Neural cell (in vitro differentiated cells): ENCODE measurements around the gene POLR1A.

Source experiments
- EZH2 ChIP-seq: fragments of 200-600, 300-800 bp; shearing (Covaris generic), sonication (generic); IDR thresholded peaks from 2 replicates; pipeline ENCODE4 v1.6.1; 2014; ENCODE audit warnings: antibody characterized with exemption, low read length, borderline replicate concordance, mild to moderate bottlenecking; ENCODE audit not compliant: insufficient read depth, poor library complexity, severe bottlenecking
- MXI1 ChIP-seq: fragments of 450-650 bp; conservative IDR thresholded peaks from 2 replicates; pipeline ENCODE4 v1.6.1; 2014; ENCODE audit warnings: antibody characterized with exemption, mild to moderate bottlenecking; ENCODE audit not compliant: poor library complexity, severe bottlenecking
- POLR2AphosphoS5 ChIP-seq: IDR thresholded peaks from 2 replicates; pipeline ENCODE4 v1.6.1; 2012
- RAD21 ChIP-seq: fragments of 450-650 bp; conservative IDR thresholded peaks from 2 replicates; pipeline ENCODE4 v1.6.1; 2014; ENCODE audit warnings: antibody characterized with exemption, mild to moderate bottlenecking, moderate library complexity
- SMC3 ChIP-seq: fragments of 450-650 bp; conservative IDR thresholded peaks from 2 replicates; pipeline ENCODE4 v1.6.1; 2014; ENCODE audit warnings: antibody characterized with exemption, mild to moderate bottlenecking, moderate library complexity; ENCODE audit not compliant: poor library complexity
- TAF1 ChIP-seq: IDR thresholded peaks from 2 replicates; pipeline ENCODE4 v1.6.1; 2012; ENCODE audit warnings: low read depth
- TF ChIP-seq, protein P1 (sequence below): fragments of 450-650 bp; IDR thresholded peaks from 2 replicates; pipeline ENCODE4 v1.5.1; 2014; ENCODE audit warnings: antibody characterized with exemption, mild to moderate bottlenecking, moderate library complexity; ENCODE audit not compliant: poor library complexity, severe bottlenecking
- TF ChIP-seq, protein P2 (sequence below): IDR thresholded peaks from 2 replicates; pipeline ENCODE4 v1.6.1; 2012; ENCODE audit warnings: borderline replicate concordance

DNA sequence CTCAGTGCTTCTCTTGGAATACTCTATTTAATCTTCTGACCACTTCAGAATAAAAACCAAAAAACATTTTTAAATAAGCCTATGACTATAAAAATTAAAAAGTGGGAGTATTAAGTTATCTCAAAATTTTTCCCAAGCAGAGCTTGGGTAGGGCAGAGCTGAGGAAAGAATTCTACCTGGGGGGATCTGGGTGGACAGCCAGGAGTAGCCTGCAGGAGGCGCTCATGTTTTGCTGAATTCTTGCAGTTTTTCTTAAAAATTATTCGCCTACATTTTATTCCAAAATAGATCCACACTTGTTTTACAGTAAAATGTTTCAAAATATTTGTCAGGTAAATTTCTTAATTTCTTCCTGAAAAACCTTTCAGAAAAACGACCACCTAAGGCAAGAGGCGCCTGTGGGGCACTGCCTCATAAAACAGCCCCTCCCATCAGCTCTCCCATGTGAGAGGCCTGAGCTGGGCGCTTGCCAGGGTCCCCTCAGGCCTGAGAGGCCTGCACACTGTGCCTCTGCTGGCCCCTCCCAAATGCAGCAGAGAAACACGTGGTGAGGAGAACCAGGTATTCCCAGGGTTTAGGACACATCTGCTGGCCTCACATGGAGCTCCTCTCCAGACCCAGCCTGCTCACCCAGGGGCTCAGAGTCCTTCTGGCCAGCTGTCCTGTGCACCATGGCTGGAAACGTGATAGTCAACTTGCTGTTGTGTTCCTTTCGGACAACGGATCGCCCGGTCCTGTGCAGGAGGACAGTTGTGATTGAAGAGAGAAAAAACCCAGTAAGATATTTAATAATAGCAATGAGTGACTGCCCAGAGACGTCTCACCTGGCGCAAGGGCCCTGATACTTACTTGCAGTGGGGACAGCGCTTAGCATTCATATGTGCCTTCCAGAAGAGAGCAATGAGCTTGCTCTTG lies 17.5 kb downstream of the POLR1A start:
- TF ChIP-seq, protein P1, sequence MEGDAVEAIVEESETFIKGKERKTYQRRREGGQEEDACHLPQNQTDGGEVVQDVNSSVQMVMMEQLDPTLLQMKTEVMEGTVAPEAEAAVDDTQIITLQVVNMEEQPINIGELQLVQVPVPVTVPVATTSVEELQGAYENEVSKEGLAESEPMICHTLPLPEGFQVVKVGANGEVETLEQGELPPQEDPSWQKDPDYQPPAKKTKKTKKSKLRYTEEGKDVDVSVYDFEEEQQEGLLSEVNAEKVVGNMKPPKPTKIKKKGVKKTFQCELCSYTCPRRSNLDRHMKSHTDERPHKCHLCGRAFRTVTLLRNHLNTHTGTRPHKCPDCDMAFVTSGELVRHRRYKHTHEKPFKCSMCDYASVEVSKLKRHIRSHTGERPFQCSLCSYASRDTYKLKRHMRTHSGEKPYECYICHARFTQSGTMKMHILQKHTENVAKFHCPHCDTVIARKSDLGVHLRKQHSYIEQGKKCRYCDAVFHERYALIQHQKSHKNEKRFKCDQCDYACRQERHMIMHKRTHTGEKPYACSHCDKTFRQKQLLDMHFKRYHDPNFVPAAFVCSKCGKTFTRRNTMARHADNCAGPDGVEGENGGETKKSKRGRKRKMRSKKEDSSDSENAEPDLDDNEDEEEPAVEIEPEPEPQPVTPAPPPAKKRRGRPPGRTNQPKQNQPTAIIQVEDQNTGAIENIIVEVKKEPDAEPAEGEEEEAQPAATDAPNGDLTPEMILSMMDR = no peak
- TF ChIP-seq RAD21 (no peak), SMC3 (no peak), MXI1 (no peak), EZH2 (no peak), TAF1 (no peak), POLR2AphosphoS5 (no peak)
- TF ChIP-seq, protein P2, sequence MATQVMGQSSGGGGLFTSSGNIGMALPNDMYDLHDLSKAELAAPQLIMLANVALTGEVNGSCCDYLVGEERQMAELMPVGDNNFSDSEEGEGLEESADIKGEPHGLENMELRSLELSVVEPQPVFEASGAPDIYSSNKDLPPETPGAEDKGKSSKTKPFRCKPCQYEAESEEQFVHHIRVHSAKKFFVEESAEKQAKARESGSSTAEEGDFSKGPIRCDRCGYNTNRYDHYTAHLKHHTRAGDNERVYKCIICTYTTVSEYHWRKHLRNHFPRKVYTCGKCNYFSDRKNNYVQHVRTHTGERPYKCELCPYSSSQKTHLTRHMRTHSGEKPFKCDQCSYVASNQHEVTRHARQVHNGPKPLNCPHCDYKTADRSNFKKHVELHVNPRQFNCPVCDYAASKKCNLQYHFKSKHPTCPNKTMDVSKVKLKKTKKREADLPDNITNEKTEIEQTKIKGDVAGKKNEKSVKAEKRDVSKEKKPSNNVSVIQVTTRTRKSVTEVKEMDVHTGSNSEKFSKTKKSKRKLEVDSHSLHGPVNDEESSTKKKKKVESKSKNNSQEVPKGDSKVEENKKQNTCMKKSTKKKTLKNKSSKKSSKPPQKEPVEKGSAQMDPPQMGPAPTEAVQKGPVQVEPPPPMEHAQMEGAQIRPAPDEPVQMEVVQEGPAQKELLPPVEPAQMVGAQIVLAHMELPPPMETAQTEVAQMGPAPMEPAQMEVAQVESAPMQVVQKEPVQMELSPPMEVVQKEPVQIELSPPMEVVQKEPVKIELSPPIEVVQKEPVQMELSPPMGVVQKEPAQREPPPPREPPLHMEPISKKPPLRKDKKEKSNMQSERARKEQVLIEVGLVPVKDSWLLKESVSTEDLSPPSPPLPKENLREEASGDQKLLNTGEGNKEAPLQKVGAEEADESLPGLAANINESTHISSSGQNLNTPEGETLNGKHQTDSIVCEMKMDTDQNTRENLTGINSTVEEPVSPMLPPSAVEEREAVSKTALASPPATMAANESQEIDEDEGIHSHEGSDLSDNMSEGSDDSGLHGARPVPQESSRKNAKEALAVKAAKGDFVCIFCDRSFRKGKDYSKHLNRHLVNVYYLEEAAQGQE = no peak
